DND-41 (cell line): ENCODE data around the gene MEIOB.

Source experiments
- ATAC-seq: fragments of 200-7000 bp; cut with Tn5 transposase; 3 replicates; pipeline ENCODE4 v1.9.1; 2021; ENCODE audit warnings: low read depth; ENCODE audit not compliant: insufficient read depth
- DNase-seq: peaks from one replicate; pipeline ENCODE4 v3.0.0-alpha.2; 2020
- H2AFZ ChIP-seq: 2 replicates; pipeline ENCODE4 v1.6.0; 2012; ENCODE audit warnings: low read depth, low read length
- H3K27ac ChIP-seq: 2 replicates; pipeline ENCODE4 v1.5.1; 2012; ENCODE audit warnings: low read length, inconsistent platforms
- H3K27me3 ChIP-seq: fragments of 200-600 bp; sonication (generic); 2 replicates; pipeline ENCODE4 v1.6.0; 2012; ENCODE audit warnings: low read length, mild to moderate bottlenecking, inconsistent platforms; ENCODE audit not compliant: insufficient read depth, poor library complexity
- H3K36me3 ChIP-seq: 2 replicates; pipeline ENCODE4 v1.5.1; 2012; ENCODE audit warnings: low read length, inconsistent platforms; ENCODE audit not compliant: insufficient read depth
- H3K4me1 ChIP-seq: 2 replicates; pipeline ENCODE4 v1.5.1; 2012; ENCODE audit warnings: mild to moderate bottlenecking, low read length; ENCODE audit not compliant: insufficient read depth
- H3K4me2 ChIP-seq: 2 replicates; pipeline ENCODE4 v1.6.0; 2012; ENCODE audit warnings: mild to moderate bottlenecking, moderate library complexity, low read length, inconsistent platforms; ENCODE audit not compliant: insufficient read depth
- H3K4me3 ChIP-seq, 2 experiments: fragments of 200-600 bp in 1 of 2; shearing (Covaris generic) in 1 of 2; 2 replicates each; pipeline ENCODE4 v1.5.1; 2012 to 2016; ENCODE audit warnings: inconsistent platforms in 2 of 2, low read length in 2 of 2, mild to moderate bottlenecking in 2 of 2, low read depth in 1 of 2, moderate library complexity in 1 of 2
- H3K79me2 ChIP-seq: 2 replicates; pipeline ENCODE4 v1.6.0; 2012; ENCODE audit warnings: low read length, inconsistent platforms; ENCODE audit not compliant: insufficient read depth
- H3K9ac ChIP-seq: 2 replicates; pipeline ENCODE4 v1.6.0; 2012; ENCODE audit warnings: low read depth, mild to moderate bottlenecking, inconsistent platforms, low read length, moderate library complexity
- H3K9me3 ChIP-seq: 2 replicates; pipeline ENCODE4 v1.5.1; 2012; ENCODE audit warnings: low read length, moderate library complexity, mild to moderate bottlenecking, inconsistent platforms; ENCODE audit not compliant: insufficient read depth, severe bottlenecking
- H4K20me1 ChIP-seq: 2 replicates; pipeline ENCODE4 v1.6.0; 2012; ENCODE audit warnings: low read length; ENCODE audit not compliant: insufficient read depth
- EZH2 ChIP-seq: IDR thresholded peaks from 3 replicates; pipeline ENCODE4 v1.6.1; 2012; ENCODE audit warnings: borderline replicate concordance, low read depth, mild to moderate bottlenecking, moderate library complexity, low read length, inconsistent platforms; ENCODE audit not compliant: severe bottlenecking
- TF ChIP-seq, protein P1 (sequence below): IDR thresholded peaks from 2 replicates; pipeline ENCODE4 v1.5.1; 2012; ENCODE audit warnings: borderline replicate concordance, low read length, moderate library complexity, mild to moderate bottlenecking; ENCODE audit not compliant: poor library complexity, severe bottlenecking; ENCODE audit errors: extremely low read depth

MEIOB gene

DNA sequence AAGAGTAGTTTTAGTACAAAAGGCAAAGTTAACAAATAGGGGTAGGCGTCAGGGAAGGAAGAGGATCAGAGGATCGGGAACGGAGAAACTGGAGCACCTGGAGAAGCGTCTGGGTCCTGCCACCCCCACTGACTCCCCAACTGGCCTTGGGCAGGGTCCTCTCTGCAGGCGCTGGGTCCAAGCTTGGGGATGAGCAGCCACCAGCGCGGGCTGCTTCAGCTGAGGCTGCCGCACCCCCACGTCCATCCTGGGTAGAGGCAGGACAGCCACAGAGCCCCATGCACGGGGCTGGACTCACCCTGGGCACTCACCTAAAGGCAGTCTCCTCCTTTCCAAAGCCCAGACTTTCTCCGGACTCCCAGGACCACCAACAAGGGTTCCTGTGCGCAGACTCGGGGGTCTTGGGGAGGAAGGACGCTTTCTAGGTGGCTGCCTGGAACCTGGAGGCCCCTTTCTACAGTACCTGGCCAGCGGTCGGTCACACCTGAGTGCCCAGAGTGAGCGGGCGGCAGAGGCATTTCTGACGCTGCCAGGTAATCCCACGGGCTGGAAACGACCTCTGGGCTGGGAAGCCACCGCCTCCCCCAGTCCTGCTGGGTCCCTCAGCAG is 45.2 kb upstream of the MEIOB start:
- Histone ChIP-seq H3K27ac (no peak overlapping the region), H2AFZ (no peak overlapping the region), H3K9ac (no peak overlapping the region), H3K36me3 (no peaks in the 10 kb centered on the region), H3K9me3 (no peaks in the 10 kb centered on the region), H3K4me2 (no peak overlapping the region), H3K4me1 (no peaks in the 10 kb centered on the region), H3K27me3 (no peaks in the 10 kb centered on the region), H3K4me3 (no peak overlapping the region), H4K20me1 (no peaks in the 10 kb centered on the region), H3K79me2 (no peaks in the 10 kb centered on the region)
- DNase-seq, result no peak
- no peak for TF ChIP-seq EZH2
- TF ChIP-seq, protein P1, sequence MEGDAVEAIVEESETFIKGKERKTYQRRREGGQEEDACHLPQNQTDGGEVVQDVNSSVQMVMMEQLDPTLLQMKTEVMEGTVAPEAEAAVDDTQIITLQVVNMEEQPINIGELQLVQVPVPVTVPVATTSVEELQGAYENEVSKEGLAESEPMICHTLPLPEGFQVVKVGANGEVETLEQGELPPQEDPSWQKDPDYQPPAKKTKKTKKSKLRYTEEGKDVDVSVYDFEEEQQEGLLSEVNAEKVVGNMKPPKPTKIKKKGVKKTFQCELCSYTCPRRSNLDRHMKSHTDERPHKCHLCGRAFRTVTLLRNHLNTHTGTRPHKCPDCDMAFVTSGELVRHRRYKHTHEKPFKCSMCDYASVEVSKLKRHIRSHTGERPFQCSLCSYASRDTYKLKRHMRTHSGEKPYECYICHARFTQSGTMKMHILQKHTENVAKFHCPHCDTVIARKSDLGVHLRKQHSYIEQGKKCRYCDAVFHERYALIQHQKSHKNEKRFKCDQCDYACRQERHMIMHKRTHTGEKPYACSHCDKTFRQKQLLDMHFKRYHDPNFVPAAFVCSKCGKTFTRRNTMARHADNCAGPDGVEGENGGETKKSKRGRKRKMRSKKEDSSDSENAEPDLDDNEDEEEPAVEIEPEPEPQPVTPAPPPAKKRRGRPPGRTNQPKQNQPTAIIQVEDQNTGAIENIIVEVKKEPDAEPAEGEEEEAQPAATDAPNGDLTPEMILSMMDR, result no peak
- ATAC-seq, result no peak

DNA sequence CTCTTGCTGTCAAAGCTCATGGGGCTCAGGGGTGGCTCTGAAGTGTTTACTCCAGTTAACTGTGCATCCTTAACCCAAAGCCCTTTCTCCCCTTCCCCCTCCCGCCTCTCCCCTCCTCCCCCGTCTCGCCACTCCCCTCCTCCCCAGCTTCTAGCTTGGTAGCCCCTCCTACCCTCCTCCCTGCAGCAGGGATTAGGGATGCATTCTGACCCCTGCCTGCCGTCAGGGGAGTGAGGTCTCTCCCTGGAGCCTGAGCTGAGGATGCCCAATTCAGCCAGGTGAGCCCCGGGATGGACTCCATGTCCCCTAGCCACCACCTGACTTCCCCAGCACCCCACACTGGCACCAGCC is 44.7 kb upstream of the MEIOB start:
- Histone ChIP-seq H3K36me3 (no peaks in the 10 kb centered on the region), H3K27ac (no peak overlapping the region), H3K27me3 (no peaks in the 10 kb centered on the region), H4K20me1 (no peaks in the 10 kb centered on the region), H2AFZ (no peak overlapping the region), H3K4me3 (no peak overlapping the region), H3K4me2 (no peak overlapping the region), H3K79me2 (no peaks in the 10 kb centered on the region), H3K9ac (no peak overlapping the region), H3K9me3 (no peaks in the 10 kb centered on the region), H3K4me1 (no peaks in the 10 kb centered on the region)
- ATAC-seq, result no peak
- no peak for DNase-seq
- TF ChIP-seq, protein P1, result no peak
- TF ChIP-seq EZH2, result no peak

DNA sequence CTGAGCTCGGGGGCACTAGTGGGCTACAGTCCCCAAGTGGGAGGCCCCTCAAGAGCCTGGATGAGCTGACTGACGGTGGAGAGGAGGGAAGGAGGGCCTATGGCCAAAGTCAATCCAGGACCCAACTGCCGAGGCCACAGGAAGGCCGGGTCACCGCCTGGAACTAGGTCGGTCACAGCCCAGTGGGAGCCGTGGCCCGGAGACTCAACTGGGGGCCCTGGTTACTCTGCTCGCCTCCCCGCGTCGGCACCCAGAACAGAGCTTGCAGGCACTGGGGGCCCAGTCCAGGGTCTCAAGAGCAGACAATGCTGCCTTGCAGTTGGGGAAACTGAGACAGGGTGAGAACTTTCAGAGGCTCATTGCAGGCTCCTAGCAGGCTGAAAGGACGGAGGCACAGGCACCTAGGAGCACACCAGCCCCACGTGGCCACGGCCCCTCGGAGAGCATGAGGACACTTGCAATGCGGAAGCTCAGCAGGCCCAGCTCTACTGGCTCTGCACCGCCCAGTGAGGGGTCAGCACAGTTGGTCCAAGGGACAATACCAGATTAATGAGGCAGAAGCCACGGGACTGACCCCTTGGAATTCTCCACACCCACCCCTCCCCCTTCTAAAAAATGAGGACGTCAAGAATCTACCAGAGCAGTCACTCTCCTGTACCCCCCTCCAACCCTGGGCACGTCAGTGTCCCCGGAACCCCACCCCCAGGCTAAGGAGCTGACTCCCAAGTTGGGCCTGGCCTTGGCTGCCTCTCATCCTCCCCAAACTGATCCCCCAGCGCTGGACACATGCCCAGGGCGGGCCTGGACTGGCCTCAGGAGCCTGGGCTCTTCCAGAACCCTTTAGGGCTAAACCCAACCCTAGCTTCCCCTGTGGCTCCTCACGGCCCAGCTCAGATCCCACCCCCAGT is 44.0 kb upstream of the MEIOB start:
- H3K9ac ChIP-seq, result no peak overlapping the region
- no peak overlapping the region for H3K4me2 ChIP-seq
- H3K36me3 ChIP-seq, result no peaks in the 10 kb centered on the region
- no peaks in the 10 kb centered on the region for H3K9me3 ChIP-seq
- ATAC-seq, result no peak
- no peaks in the 10 kb centered on the region for H3K27me3 ChIP-seq
- TF ChIP-seq, protein P1, result no peak
- TF ChIP-seq EZH2, result no peak
- H2AFZ ChIP-seq, result no peak overlapping the region
- no peaks in the 10 kb centered on the region for H3K79me2 ChIP-seq
- DNase-seq, result no peak
- H3K4me3 ChIP-seq, result no peak overlapping the region
- no peaks in the 10 kb centered on the region for H3K4me1 ChIP-seq
- no peak overlapping the region for H3K27ac ChIP-seq
- no peaks in the 10 kb centered on the region for H4K20me1 ChIP-seq

DNA sequence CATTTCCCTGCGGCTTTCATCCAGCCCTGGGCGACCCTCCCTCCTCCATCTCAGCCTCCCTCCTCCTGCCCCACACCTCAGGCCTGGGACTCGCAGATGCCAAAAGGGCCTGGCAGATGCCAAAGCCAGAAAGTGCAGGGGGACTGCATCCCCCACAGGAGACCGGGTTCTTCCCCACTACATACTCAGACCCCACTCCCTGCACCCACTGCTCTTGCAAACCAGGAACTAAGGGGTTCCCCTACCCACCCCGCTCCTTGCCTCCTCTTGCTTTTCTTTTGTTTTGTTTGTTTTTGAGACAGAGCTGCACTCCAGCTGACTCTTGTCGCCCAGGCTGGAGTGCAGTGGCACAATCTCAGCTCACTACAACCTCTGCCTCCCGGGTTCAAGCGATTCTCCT is 43.0 kb upstream of the MEIOB start:
- Histone ChIP-seq H2AFZ (no peak overlapping the region), H3K4me1 (no peaks in the 10 kb centered on the region), H3K4me3 (no peak overlapping the region), H3K36me3 (no peaks in the 10 kb centered on the region), H3K27me3 (no peaks in the 10 kb centered on the region), H3K9me3 (no peaks in the 10 kb centered on the region), H3K9ac (no peak overlapping the region), H3K27ac (no peak overlapping the region), H3K4me2 (no peak overlapping the region), H4K20me1 (no peaks in the 10 kb centered on the region), H3K79me2 (no peaks in the 10 kb centered on the region)
- DNase-seq, result no peak
- TF ChIP-seq, protein P1, result no peak
- TF ChIP-seq EZH2, result no peak
- no peak for ATAC-seq
